GM19240 (cell line): ENCODE data around the gene C11orf91.
"Not testable (repeated sequence)": the region's sequence is repeated elsewhere in the genome, so short reads cannot be mapped to it uniquely, and the experiment has no call there.

Experiments
- DNase-seq: peaks from one replicate; pipeline ENCODE4 v3.0.0; 2011; ENCODE audit warnings: low spot score; ENCODE audit not compliant: insufficient read length

Gene C11orf91

DNA sequence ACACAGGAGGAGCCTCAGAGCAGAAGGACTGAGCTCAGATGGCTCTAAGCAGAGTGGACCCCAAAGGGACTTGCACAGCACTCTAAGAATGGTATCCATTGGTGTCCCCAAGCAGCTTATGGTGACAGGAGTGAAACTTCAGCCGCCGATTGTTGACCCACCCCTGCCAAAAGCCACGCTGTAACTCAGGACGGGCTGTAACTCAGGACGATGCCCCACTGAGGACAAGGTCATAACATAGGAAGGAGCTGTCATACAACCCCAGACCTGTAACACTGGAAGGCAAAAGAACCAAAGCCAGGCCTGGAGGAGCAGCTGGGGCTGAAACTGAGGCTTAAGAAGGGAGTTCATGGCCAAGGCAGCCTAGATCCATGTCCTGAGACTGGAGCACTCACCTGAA, 21.4 kb upstream of the C11orf91 start:
- no peak for DNase-seq

GRCh38 chr11:33721426-33721825, 20.8 kb upstream of the C11orf91 start:
- DNase-seq = no peak

DNA sequence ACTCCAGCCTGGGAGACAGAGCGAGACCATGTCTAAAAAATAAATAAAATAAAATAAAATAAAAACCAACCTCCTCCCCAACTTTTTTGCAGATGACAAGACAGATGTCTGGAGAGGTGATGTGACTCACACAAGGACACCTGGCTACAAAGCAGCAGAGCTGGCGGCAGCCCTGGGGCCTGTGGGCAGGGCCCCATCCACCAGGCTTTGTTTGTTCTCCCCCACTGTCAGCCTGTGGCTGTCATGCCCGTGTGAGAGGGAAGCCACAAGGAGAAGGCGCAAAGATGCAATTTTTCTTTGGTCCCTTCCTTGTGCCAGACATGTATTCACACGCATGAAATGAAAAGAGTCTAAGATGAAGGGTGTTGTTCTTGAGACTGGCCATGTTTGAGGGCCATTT, 19.0 kb upstream of the C11orf91 start:
- DNase-seq = no peak

- no peak for DNase-seq
These were observed 17.8 kb upstream of the C11orf91 start for GRCh38 chr11:33718440-33718839.

DNA sequence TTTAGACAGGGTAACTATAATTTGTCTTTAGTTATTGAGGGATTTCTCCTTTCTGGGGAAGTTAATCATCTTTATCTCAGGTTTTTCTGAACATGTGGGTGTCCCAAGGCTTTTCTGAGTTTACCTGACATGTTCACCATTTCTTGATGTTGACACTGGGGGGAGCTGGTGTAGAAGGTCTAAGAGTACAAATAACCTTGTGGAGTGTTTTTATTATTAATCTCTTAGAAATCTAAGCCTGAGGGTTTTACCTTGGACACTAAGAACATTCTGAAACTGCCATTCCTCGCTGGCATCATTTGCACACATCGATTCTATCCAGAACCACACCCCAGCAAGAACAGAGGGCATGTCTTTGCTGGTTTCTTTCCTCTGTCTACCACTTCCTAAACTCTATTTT, 15.6 kb upstream of the C11orf91 start:
- no peak for DNase-seq

DNA sequence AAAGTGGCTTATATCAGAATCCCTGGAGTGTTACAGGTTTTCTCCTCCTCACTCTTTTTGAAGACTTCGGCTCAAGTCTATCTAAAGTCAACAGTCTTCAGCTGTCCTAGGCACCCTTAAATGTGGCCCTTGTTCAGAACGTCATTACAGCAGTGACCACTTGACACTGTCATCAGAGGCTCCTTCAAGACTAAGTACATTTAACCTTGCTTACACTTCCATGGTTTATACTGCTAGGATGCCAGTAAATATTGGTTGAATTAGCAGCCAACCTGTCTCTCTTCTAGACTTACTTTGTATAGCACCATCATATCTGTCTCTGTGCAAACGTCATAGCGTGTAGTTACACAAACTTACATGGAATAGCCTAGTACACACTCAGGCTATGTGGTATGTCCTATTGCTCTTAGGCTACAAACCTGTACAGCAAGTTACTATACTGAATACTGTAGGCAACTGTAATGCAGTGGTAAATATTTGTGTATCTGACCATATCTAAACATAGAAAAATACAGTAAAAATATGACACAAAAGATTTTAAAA, 13.3 kb upstream of the C11orf91 start:
- DNase-seq = no peak

DNA sequence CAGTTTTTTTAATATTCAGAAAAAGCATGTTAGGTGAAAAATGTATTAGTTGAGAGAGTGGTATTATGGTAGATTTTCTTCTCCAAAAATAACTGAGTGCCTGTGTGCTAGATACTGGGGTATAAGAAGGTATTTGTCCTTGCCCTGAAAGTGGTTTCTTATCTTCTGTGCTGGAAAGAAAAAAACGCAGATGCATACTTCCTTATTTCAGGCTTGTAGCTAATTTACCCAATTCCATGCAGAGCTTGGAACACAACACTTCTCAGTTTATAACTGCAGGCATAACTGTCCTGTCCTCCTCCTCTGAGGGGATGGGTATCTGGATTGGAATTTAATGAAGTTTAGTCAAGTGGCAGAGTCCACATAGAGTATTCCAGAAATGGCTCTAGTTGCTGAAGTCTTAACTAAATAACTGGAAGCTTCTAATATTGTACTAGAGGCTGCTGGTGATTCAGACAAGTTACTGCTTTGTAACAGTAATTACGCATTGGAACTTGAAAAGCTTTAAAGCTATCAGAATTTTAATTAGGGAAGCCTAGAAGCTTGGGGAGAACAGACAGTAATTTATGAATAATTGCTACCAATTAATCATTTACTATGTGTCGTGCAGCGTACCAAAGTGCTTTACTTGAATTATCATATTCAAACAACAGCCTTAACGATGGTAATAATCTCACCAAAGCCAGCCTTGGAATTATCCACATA, 12.7 kb upstream of the C11orf91 start:
- no peak for DNase-seq

DNA sequence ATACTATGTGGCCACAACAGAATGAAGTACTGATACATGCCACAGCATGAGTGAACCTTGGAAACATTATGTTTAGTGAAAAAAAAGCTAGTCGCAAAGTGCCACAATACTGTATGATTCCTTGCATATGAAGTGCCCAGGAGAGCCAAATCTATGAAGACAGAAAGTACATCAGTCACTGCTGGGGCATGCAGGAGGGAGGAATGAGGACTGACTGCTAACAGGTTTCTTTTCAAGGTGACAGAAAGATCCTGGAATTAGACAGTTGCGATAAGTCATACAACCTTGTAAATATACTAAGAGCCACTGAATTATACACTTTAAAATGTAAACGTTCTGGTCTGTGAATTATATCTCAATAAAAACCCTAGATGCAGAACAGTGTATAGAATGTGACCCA, 11.8 kb upstream of the C11orf91 start:
- no peak for DNase-seq

GRCh38 chr11:33709466-33709865, 8.8 kb upstream of the C11orf91 start:
- no peak for DNase-seq

GRCh38 chr11:33708985-33709384, 8.4 kb upstream of the C11orf91 start:
- no peak for DNase-seq

- not testable (repeated sequence) for DNase-seq
These were observed 7.2 kb upstream of the C11orf91 start for GRCh38 chr11:33707831-33708230.

DNA sequence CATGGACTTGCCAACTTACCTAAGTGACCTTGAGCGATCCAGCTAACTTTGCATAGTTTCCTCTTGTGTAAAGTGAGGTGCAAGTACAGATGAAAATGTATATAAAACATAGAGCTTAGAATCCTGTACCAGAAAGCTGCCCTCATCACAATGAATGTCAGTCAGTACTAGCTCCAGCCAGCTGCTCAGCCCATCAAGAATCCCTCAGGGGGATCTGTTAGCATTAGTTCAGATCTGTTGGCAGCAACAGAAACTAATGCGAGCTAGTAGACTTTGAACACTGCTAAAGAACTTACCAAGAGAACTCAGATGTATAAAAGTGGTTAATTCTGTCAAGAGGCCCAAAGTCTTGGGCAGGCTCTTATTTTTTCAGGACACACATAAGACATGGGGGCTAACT, 6.3 kb upstream of the C11orf91 start:
- DNase-seq = no peak

- DNase-seq = no peak
These were observed 5.9 kb upstream of the C11orf91 start for GRCh38 chr11:33706546-33706945.

DNA sequence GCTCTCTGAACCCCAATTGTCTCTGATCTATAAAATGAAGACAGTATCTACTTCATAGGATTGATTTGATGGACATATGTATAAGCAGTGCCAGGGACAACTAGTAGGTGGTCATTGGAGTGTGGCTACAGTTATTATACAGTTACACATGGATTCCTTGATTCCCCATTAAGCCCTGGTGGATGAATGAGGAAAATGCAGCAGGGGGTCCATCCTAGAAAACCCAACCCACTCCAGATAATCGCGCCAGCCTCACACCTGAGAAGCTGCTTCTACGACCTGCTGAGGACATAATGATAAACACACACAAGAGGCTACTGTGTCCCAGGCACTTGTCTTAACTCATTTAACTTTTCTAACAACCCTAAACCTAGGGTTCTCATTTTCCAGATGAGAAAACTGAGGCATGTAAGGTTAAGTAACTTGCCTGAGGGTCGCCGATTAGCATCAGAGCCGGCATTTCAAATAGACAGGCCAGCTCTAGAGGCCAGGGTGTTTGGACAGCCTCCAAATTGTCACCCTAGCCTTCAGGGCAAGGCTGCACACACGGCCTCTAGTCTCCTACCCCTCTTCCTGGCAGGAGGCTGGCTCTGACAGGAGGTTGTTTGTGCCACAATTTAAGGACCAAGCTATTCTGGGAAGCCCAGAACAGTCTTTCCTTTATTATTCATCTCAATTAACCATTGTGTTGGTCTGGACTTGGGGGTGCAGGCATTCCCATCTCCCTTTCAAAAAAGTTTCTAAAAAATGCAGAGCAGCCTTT, 3.8 kb upstream of the C11orf91 start:
- DNase-seq = no peak

- no peak for DNase-seq
These were observed 3.2 kb upstream of the C11orf91 start for GRCh38 chr11:33703788-33704187.

GRCh38 chr11:33703234-33703633, 2.6 kb upstream of the C11orf91 start:
- DNase-seq = no peak

- no peak for DNase-seq
These were observed 940 bp upstream of the C11orf91 start for GRCh38 chr11:33701302-33702230.

- no peak for DNase-seq
These were observed 544 bp downstream of the C11orf91 start for GRCh38 chr11:33700063-33700501.

GRCh38 chr11:33699515-33700062, 1.0 kb downstream of the C11orf91 start:
- DNase-seq = no peak

GRCh38 chr11:33698921-33699320, 1.7 kb downstream of the C11orf91 start:
- DNase-seq = no peak

DNA sequence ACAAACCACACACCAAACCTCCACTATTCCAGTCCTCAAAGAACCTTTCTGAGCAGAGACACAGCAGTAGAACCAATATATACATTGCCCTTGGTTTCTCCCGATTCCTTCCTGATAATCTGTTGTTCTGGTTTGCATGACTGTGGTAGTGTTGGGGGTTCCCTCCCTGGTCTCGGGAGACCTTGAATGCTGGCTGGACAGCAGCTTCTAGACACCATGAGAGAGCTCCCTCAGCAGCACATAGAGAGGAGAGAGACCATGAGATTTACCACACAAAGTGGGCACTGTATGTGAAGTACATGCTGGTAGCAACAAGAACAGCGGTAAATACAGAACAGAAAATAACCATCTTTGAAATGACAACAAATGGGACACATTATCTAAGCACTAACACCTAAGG, 2.6 kb downstream of the C11orf91 start:
- DNase-seq = no peak
